Activated CD8-positive, alpha-beta memory T cell treated with anti-CD3 and anti-CD28 coated beads for 24 hours (primary cell): ENCODE measurements around the gene UTP3.
"Not testable (repeated sequence)": the region's sequence is repeated elsewhere in the genome, so short reads cannot be mapped to it uniquely, and the experiment has no call there.

Experiments
- DNase-seq: peaks from one replicate; pipeline ENCODE4 v3.0.0-alpha.2; 2020

Gene UTP3

GRCh38 chr4:70718811-70719604, 30.7 kb downstream of the UTP3 start:
- DNase-seq, result no peak

DNA sequence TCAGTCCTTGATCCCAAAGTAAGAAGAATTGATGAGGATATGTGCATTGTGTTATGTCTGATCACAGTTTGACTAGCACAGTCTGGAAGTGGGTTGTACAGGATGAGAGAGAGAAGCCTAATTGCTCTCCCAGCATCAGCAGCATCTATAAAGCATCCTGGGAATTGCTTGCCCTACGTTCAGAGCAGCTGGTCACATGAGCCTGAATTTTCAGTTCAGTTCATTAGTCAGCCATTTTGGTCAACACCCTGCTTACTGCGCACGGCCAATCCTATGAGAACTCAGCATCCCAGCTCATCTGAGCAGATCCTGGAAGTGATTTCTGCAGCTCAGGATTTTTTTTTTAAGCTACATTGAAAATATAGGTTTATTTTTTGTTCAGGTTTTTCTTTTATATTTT, 33.4 kb downstream of the UTP3 start, which contains the start of gene RUFY3:
RUFY3 (plus strand) TSS at position 218 of the 400 bp plus-strand sequence. CDS start 610 bp downstream, outside the sequence.
- DNase-seq, result no peak

GRCh38 chr4:70722199-70722791, 34.0 kb downstream of the UTP3 start:
- DNase-seq, result no peak

DNA sequence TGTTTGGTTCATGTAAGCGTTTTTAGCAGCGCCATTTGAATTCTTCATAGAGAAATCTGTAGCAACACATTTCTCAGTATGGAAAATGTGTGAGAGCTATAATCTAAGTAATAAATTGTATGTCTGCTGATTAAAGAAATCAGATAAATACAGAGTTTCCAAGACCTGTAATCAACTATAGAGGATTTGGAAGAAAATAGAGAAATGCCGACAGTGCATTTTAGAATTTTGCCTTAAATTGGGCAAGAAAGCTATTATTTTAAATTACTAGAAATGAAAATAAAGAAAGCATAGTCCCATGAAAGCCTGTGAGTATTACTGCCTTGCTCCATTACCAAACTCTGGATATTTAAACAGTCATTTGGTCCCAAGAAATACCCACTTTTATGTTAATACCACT, 36.1 kb downstream of the UTP3 start:
- DNase-seq, result no peak

GRCh38 chr4:70725633-70726032, 37.3 kb downstream of the UTP3 start:
- DNase-seq, result no peak

DNA sequence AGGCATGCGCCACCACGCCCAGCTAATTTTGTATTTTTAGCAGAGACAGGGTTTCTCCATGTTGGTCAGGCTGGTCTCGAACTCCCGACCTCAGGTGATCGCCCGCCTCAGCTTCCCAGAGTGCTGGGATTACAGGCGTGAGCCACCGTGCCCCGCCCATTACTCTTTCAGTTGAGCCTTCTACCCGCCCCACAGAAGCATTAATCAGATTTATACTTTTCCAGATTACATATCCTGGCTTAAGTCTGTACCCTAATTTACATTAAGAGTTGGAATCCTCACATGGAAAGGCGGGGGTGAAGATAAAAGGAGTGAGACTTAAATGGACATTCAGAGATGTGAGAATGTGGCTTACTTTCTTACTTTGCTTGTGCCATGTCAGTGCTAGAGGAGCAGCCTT, 38.2 kb downstream of the UTP3 start:
- DNase-seq, result not testable (repeated sequence)

DNA sequence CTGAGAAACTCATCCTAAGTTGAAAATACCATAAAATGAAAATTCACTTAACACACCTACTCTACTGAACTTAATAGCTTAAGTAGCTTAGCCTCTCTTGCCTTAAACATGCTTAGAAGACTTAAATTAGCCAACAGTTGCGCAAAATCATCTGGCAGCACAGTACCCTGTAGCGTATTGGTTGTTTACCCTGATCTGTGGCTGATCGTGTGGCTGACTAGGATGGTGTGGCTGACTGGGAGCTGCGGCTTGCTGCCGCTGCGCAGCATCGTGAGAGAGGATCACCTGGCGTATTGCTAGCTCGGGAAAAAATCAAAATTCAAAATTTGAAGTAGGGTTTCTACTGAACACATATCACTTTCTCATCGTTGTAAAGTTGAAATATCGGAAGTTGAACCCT, 39.8 kb downstream of the UTP3 start:
- DNase-seq, result no peak

DNA sequence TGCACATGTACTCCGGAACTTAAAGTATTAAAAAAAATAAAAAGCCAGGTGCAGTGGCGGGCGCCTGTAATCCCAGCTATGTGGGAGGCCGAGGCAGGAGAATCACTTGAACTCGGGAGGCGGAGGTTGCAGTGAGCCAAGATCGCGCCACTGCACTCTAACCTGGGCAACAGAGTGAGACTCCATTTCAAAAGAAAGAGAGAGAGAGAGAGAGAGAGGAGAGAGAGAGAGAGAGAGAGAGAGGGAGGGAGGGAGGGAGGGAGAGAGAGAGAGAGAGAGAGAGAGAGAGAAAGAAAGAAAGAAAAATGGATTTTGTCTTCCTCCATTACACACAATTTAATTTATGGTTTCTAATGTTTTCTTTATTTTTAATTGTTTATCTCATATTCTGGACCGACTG, 44.5 kb downstream of the UTP3 start:
- DNase-seq, result not testable (repeated sequence)

- DNase-seq, result no peak
Observed at GRCh38 chr4:70734168-70734954, 46.0 kb downstream of the UTP3 start.

- DNase-seq, result no peak
Observed at GRCh38 chr4:70734971-70735370, 46.6 kb downstream of the UTP3 start.

- DNase-seq, result not testable (repeated sequence)
Observed at GRCh38 chr4:70735915-70736314, 47.6 kb downstream of the UTP3 start.

- no peak for DNase-seq
Observed at GRCh38 chr4:70737006-70737405, 48.7 kb downstream of the UTP3 start.

GRCh38 chr4:70737409-70737808, 49.1 kb downstream of the UTP3 start:
- no peak for DNase-seq

DNA sequence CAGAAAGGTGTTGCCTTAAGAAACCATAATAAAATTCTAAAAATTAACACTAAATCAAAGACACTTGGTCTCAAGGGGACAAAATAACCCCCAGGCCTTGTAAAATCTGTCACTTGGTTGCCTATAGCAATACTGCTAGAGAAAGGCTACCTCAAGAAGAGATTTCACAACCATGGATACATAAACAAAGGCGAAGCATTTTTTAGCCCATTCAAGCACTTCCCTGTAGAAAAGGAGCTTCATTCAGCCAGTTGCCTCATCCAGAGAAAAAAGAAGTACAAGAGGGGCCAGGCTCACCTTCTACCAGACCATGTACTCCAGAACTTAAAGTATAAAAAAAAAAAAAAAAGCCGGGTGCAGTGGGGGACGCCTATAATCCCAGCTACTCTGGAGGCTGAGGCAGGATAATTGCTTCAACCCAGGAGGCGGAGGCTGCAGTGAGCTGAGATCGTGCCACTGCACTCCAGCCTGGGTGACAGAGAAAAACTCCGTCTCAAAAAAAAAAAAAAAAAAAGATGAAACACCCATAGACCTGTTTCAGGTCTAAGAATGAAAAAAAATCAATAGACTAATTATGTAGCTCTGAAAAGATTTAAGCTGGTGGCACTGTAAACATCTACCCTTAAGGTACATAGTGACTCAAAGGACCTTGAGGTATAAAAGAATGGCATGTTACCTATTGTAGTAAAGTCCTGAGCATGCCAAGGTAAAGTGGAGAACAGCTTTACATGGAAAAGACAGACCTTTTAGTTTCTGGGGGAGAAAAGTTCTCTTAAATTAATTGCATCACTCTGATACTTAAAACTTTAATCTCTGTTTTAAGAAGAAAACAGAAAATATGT, 51.4 kb downstream of the UTP3 start:
- DNase-seq, result no peak
